ENCODE data around the gene KAZN. TPM values are rescaled to one million over a fixed set of nuclear protein-coding genes. Genes with fewer than 3 reads are reported as not detected.
"Not testable (repeated sequence)": the region's sequence is repeated elsewhere in the genome, so short reads cannot be mapped to it uniquely, and the experiment has no call there.

The KAZN gene
- polyA plus RNA-seq, 3 donors: 35.5 to 42.8 (median 41.2) TPM

- DNase-seq: no peak
Measured at GRCh38 chr1:15132965-15133364, 534.5 kb downstream of the KAZN start.

- no peak for DNase-seq
Measured at GRCh38 chr1:15134285-15134684, 535.8 kb downstream of the KAZN start.

DNA sequence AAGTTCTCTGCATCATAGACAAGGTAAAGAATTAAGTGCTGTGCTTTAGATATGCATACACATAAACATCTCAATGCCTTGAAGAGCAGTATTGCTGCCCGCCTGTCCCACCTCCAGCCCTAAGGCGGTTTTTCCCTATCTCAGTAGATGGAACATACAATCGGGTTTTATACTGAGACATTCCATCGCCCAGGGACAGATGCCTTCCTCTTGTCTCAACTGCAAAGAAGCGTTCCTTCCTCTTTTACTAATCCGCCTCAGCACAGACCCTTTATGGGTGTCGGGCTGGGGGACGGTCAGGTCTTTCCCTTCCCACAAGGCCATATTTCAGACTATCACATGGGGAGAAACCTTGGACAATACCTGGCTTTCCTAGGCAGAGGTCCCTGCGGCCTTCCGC lies 537.1 kb downstream of the KAZN start:
- not testable (repeated sequence) for DNase-seq

DNA sequence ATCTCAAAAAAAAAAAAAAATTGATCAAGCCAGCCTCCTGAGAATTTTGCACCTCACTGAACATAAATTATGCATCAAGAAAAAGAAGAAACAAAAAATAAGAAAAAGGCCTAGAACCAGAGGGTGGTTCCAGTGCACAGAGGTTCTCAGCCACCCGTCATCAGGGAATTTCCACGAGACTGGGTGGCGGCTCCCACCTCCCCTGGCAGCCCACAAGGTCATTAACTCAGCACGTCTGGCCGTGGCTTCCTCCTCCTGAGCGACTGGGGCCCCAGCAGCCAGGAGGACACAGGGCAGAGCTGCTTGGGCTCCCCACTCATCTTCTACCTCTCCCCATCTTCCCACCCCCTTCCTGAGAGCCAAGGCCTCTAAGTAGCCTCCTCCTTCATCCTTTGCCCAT lies 539.3 kb downstream of the KAZN start:
- no peak for DNase-seq

- DNase-seq: no peak
Measured at GRCh38 chr1:15139654-15140350, 541.3 kb downstream of the KAZN start.

DNA sequence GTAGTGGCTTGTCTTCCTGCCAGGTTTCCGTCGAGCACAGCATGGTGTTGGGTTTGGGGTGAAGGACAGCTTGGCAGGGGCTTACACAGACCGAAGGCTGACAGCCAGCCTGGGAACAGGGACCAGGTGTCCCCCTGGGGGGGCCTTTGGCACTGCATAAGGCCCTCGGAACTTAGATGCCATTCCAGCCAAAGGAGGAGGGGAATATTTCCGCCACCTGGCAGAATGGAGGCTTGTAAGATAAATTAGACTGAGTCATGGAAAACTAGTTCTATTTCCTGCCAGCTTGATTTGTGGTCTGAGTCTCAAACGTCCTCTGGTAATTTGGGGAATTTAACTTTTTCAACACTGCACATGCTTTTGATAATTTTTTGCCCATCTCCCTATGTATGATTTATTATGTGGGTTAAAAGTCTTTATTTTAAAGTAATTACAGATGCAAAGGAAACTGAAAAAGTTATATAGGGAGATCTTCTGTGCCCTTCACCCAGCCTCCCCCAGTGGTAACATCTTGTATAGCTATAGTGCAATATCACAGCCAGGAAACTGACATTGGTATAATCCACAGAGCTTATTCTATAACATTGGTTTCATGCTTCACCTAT lies 543.6 kb downstream of the KAZN start:
- no peak for DNase-seq

DNA sequence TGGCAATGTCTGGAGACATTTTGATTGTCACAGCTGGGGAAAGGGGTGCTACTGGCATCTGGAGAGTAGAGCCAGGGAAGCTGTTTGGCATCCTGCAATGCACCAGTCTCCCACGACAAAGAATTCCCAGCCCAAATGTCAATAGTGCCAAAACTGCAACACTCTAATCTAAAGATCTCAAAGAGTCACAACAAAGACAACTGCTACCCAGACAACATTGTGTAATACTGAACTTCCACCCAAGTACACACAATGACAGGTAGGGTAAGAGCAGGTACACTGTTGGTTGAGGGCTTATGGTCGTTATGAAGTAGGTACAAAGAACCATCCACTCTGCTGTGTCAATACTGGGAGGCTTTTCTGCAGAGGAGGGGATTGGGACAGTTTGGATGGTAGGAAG lies 546.8 kb downstream of the KAZN start:
- DNase-seq: no peak

- DNase-seq: no peak
Measured at GRCh38 chr1:15146142-15146680, 547.7 kb downstream of the KAZN start.

GRCh38 chr1:15146971-15147376 lies 548.5 kb downstream of the KAZN start:
- DNase-seq: no peak

DNA sequence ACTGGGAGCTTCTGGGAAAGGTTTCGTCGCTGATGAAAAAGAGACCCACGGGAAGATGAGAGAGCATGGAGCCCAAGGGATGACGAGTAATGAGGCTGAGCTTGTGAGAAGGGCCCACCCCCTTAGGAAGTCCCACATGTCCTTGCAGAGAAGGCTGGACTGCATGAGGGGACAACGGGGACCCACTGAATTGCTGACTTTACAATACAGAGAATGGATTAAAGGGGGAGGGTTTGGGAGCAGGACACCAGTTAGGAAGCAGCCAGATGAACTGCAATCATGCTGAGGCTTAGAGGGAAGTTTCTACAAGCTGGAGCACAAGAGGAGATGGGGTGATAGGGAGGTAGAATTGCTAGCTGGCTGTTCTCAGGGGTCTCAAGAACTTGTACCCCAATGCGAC lies 549.5 kb downstream of the KAZN start:
- no peak for DNase-seq

DNA sequence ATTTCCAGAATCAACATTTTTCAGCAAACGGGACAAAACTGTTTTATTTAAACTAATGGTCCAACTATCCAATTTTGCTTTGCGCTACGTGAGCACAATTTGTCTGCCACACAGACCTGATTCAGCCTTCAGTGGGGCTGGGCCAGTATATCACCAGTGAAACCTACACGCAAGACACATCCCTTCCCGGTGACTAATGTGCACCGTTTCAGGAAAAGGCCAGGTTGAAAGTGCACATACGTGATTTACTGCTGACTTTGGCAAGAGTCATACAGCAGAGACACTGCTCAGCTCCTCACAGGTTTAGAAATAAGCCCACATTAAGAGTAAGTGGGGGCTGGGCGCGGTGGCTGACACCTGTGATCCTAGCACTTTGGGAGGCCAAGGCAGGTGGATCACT lies 550.0 kb downstream of the KAZN start:
- no peak for DNase-seq

- no peak for DNase-seq
Measured at GRCh38 chr1:15148941-15149340, 550.5 kb downstream of the KAZN start.

DNA sequence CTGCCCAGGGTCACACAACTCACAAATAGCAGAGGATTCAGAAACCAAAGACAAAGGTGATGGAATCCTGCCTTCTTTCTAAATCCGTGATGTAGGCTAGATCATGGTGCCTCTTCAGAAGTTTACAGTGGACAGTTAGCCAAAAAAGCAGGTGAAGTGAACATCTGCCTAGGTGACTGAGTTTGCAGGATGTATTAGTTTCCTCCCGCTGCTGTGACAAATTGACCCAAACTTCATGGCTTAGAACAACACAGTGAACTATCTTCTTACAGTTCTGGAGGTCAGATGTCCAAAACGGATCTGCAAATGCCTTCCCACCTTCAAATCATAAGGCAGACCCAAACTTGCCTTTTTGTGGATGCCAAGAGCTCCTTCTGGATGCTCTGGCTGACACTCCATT lies 551.9 kb downstream of the KAZN start:
- no peak for DNase-seq

DNA sequence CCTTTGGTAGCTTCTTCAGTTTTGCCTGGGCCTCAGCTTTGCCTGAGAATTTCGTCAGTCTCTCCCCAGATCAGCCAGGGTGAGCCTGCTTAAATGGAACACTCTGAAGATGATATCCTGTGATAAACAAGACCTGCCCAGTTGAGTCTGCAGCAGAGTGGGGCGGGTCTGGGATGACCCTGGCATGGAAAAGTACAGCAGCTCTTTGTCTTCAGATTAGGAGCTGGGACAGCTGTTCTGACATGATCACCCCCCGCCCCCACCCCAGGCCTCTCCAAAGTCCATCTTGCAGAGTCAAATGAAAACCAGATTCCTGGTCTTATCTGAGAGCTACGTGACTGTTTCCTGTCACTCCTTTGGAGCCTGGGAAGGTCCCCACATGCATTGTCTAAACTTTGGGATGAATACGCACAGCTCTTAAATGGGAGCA lies 552.9 kb downstream of the KAZN start:
- DNase-seq: no peak

- no peak for DNase-seq
Measured at GRCh38 chr1:15151871-15152270, 553.4 kb downstream of the KAZN start.

GRCh38 chr1:15152318-15153183 lies 554.1 kb downstream of the KAZN start:
- peak; percentile 91 for DNase-seq

- DNase-seq: peak; percentile 85
Measured at GRCh38 chr1:15153184-15153841, 554.8 kb downstream of the KAZN start, which contains the start of gene TMEM51. TSS of gene TMEM51 (plus strand) at chr1:15153747. CDS start at chr1:15215088, 61,341 bp downstream.

DNA sequence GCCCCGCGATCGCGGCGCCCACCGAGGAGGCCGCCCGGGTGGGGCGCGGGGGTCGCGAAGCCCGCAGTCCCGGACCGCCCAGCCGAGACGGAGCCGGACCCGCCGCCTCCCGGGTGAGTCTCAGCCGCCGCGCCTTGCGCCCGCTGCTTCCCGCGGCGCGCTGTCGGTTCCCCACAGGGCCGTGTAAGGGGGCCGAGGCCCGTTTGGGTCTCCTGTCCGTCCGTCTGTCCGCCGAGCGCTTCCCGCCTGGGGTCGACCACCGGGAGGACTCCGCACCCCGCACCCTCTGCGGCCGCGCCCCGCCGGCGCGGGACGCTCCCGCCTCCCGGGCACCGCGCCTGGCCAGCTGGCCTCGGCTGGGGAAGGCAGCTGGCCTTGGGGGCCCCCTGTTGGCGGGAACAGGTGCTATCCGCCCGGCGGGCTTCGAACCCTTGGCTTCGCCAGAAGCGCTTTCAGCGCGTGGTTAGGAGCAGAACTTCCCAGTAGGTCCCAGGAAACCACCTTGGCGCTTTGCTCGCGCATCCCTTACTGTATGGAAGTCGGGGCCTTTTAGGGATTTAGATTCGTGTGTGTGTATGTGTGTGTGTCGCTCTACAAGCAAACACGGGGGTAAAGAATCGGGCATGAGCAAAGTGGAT lies 555.5 kb downstream of the KAZN start:
- peak; percentile 44 for DNase-seq

DNA sequence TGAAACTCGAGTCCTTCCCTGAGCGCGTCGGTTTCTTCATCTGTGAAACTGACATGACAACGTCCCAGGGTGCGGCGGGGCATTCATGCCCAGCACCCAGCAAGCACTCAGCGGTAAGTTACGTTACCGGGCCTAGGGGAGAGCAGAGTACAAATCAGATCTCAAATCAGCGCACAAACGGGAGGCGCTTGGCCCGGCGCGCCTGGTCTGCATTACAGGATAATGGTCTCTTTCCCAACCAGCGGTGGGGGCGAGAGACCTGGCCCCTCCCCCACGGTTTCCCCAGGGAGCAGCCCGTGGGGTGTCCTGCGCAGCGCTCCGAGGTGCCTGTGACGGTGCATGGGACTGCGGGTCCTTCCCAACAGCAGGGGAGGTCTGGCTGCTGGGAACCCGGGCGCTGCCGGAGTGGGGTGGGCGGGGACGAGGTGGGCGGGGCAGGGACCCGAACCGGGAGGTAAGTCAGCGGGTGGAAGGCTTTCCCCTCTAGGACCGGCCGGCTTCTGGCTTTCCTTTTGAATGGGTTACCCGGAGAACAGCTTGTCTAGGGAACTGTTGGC lies 556.1 kb downstream of the KAZN start:
- no peak for DNase-seq

- DNase-seq: no peak
Measured at GRCh38 chr1:15155191-15155590, 556.7 kb downstream of the KAZN start.

Data from renal pelvis (tissue), 4 donors.